MM.1S (cell line): ENCODE data around the gene CDH20.

Experiments used
- DNase-seq: peaks from one replicate; pipeline ENCODE4 v3.0.0-alpha.2; 2015
- H2AFZ ChIP-seq: fragments of 300-600 bp; sonication (generic); 2 replicates; pipeline ENCODE4 v1.6.0; 2016; ENCODE audit warnings: antibody characterized with exemption, low read length
- H3F3A ChIP-seq: fragments of 300-600 bp; sonication (generic); 2 replicates; pipeline ENCODE4 v1.6.1; 2016; ENCODE audit warnings: mild to moderate bottlenecking, antibody characterized with exemption, low read length, moderate library complexity, mixed read lengths; ENCODE audit not compliant: insufficient read depth
- H3K27ac ChIP-seq: fragments of 300-600 bp; sonication (generic); 2 replicates; pipeline ENCODE4 v1.5.1; 2016; ENCODE audit warnings: mild to moderate bottlenecking, low read length
- H3K27me3 ChIP-seq: fragments of 300-600 bp; sonication (generic); replicated peaks from 2 replicates; pipeline ENCODE4 v1.6.0; 2016; ENCODE audit warnings: low read length; ENCODE audit not compliant: insufficient read depth
- H3K36me3 ChIP-seq: fragments of 300-600 bp; sonication (generic); replicated peaks from 2 replicates; pipeline ENCODE4 v1.6.1; 2016; ENCODE audit warnings: mild to moderate bottlenecking, low read length, mixed read lengths; ENCODE audit not compliant: insufficient read depth
- H3K4me1 ChIP-seq: fragments of 300-600 bp; sonication (generic); 2 replicates; pipeline ENCODE4 v1.6.1; 2016; ENCODE audit warnings: low read length, mixed read lengths
- H3K4me2 ChIP-seq: fragments of 300-600 bp; sonication (generic); 2 replicates; pipeline ENCODE4 v1.6.0; 2016; ENCODE audit warnings: low read depth, low read length
- H3K4me3 ChIP-seq: fragments of 300-600 bp; sonication (generic); 2 replicates; pipeline ENCODE4 v1.5.1; 2016; ENCODE audit warnings: low read length, mixed read lengths
- H3K79me2 ChIP-seq: fragments of 300-600 bp; sonication (generic); 2 replicates; pipeline ENCODE4 v1.6.1; 2016; ENCODE audit warnings: mixed run types, low read length, mixed read lengths
- H3K9ac ChIP-seq: fragments of 300-600 bp; sonication (generic); 2 replicates; pipeline ENCODE4 v1.6.1; 2016; ENCODE audit warnings: low read length, mixed read lengths
- H3K9me2 ChIP-seq: fragments of 300-600 bp; sonication (generic); replicated peaks from 2 replicates; pipeline ENCODE4 v1.6.1; 2016; ENCODE audit warnings: mild to moderate bottlenecking, low read length, mixed read lengths; ENCODE audit not compliant: insufficient read depth
- H3K9me3 ChIP-seq: fragments of 300-600 bp; sonication (generic); replicated peaks from 2 replicates; pipeline ENCODE4 v1.6.1; 2016; ENCODE audit warnings: mild to moderate bottlenecking, low read length, mixed read lengths; ENCODE audit not compliant: insufficient read depth
- H4K20me1 ChIP-seq: fragments of 300-600 bp; sonication (generic); 2 replicates; pipeline ENCODE4 v1.6.1; 2016; ENCODE audit warnings: mild to moderate bottlenecking, low read length, moderate library complexity, mixed read lengths; ENCODE audit not compliant: insufficient read depth
- EZH2 ChIP-seq: fragments of 300-600 bp; sonication (generic); optimal IDR thresholded peaks from 2 replicates; pipeline ENCODE3; 2017; ENCODE audit warnings: low read depth, mild to moderate bottlenecking, antibody characterized with exemption, low read length, mixed read lengths
- EZH2phosphoT487 ChIP-seq: fragments of 300-600 bp; sonication (generic); IDR thresholded peaks from 2 replicates; pipeline ENCODE4 v1.6.1; 2018; ENCODE audit warnings: antibody characterized with exemption, low read length
- TF ChIP-seq, protein P1 (sequence below): fragments of 300-600 bp; sonication (generic); IDR thresholded peaks from 2 replicates; pipeline ENCODE4 v1.5.1; 2016; ENCODE audit warnings: antibody characterized with exemption, low read length, mixed read lengths

CDH20 gene

DNA sequence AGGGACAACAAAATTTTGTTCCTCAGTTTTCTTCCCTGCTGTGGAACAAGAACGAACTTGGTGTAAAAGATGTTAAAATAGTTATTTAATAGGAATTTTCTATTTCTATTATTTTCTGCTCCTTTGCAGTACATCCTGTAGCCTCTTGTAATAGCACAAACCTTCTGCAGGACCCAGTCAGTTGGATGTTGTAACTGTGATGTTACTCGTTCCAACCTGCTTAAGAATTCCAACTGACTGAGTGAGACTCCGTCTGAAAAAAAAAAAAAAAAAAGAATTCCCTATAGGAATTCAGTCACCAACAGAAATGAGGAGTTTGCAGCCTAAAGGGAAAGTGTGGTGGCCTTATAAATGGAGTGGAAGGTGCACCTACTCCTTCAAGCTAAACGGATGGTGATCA is 46.4 kb upstream of the CDH20 start:
- no peak for TF ChIP-seq EZH2
- no peak overlapping the region for H3K9ac ChIP-seq
- H2AFZ ChIP-seq = no peak overlapping the region
- H3K79me2 ChIP-seq = no peaks in the 10 kb centered on the region
- no peak overlapping the region for H3K4me2 ChIP-seq
- no peak overlapping the region for H3K4me3 ChIP-seq
- no peaks in the 10 kb centered on the region for H3K27me3 ChIP-seq
- no peak for DNase-seq
- no peaks in the 10 kb centered on the region for H3F3A ChIP-seq
- H3K4me1 ChIP-seq = no peaks in the 10 kb centered on the region
- no peaks in the 10 kb centered on the region for H3K36me3 ChIP-seq
- no peaks in the 10 kb centered on the region for H3K9me2 ChIP-seq
- H3K9me3 ChIP-seq = no peaks in the 10 kb centered on the region
- no peak overlapping the region for H3K27ac ChIP-seq
- H4K20me1 ChIP-seq = no peaks in the 10 kb centered on the region

DNA sequence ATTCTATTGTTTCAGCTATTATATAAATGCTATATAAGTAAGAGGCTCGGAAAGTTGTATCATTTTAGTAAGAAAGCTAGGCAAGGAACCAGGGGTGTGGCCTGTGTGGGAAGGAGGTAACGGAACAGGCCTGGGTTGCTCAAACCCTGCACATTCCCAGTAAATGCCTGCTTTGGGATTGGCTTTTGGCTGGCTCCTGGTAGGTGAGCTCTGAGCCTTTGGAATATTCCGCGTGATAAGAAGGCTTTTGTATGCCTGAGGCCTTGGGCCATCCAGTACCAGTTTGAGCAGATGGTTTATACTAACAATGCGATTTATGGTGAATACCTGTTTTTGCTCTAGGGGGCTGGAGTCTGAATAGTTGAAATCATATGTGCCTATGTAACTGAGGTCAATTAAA is 42.6 kb upstream of the CDH20 start:
- Histone ChIP-seq H3K9ac (no peak overlapping the region), H2AFZ (no peak overlapping the region), H4K20me1 (no peaks in the 10 kb centered on the region), H3K36me3 (no peaks in the 10 kb centered on the region), H3K9me3 (no peaks in the 10 kb centered on the region), H3K27me3 (no peaks in the 10 kb centered on the region), H3K9me2 (no peaks in the 10 kb centered on the region), H3K79me2 (no peaks in the 10 kb centered on the region), H3K27ac (no peak overlapping the region), H3K4me3 (no peak overlapping the region), H3F3A (no peaks in the 10 kb centered on the region), H3K4me2 (no peak overlapping the region), H3K4me1 (no peaks in the 10 kb centered on the region)
- TF ChIP-seq, protein P1, sequence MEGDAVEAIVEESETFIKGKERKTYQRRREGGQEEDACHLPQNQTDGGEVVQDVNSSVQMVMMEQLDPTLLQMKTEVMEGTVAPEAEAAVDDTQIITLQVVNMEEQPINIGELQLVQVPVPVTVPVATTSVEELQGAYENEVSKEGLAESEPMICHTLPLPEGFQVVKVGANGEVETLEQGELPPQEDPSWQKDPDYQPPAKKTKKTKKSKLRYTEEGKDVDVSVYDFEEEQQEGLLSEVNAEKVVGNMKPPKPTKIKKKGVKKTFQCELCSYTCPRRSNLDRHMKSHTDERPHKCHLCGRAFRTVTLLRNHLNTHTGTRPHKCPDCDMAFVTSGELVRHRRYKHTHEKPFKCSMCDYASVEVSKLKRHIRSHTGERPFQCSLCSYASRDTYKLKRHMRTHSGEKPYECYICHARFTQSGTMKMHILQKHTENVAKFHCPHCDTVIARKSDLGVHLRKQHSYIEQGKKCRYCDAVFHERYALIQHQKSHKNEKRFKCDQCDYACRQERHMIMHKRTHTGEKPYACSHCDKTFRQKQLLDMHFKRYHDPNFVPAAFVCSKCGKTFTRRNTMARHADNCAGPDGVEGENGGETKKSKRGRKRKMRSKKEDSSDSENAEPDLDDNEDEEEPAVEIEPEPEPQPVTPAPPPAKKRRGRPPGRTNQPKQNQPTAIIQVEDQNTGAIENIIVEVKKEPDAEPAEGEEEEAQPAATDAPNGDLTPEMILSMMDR = no peak
- TF ChIP-seq EZH2 = no peak
- DNase-seq = no peak

DNA sequence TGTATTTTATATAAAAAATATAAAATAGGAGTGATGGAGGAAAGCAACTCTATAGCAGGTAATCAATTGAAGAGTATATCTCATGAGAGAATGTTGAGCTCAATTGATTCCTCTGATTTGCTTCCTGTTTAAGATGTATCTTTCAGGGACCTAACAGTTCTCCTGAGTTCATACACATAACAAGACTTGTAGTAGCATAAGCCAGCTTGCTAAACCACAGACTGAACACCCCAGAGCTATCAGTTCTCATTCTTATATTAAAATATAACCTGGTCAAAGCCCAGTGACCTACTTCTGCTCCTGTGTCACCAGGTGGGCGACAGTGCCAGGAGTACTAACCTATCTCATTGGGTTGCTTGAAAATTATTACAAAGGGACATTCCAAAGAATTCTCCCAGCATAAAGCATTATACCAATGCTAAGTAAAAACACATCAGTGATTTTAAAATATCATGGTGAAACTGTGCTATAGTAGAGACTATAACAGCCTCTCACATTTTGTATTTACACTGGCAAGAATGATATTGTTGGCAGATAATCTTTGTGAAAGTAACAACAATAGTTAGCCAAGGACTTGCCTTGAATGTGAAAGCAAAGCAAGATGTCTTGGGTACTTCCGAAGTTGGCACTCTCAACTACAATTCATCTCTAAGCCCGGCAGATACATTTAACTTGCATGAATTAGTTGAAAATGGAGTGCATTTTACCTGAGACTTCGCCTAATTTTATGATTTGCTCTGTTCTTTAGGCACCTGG is 40.8 kb upstream of the CDH20 start:
- H3K4me1 ChIP-seq = no peaks in the 10 kb centered on the region

DNA sequence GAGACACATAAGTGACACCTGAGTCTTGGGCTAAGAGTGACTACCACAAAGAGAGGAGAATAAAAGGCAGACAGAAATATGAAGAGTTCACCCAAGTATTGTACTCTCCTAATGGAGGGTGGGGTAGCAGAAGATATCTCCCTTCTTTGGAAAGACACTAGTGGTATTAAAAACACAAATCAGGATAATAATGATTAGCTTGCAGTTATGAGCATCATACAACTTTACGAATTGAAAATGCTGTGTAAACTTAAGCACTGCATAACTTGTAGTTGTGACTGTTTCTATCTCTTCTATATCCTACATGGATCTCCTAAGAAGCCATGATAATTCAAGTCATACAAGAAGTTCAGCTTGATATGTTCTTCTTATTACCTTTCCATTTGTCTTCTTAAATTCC is 38.1 kb upstream of the CDH20 start:
- H3K27me3 ChIP-seq = no peaks in the 10 kb centered on the region
- no peak overlapping the region for H3K4me2 ChIP-seq
- TF ChIP-seq EZH2phosphoT487 = no peak
- no peak for TF ChIP-seq EZH2
- TF ChIP-seq, protein P1 = no peak
- H3K9ac ChIP-seq = no peak overlapping the region
- H3F3A ChIP-seq = no peaks in the 10 kb centered on the region
- no peaks in the 10 kb centered on the region for H3K79me2 ChIP-seq
- H4K20me1 ChIP-seq = no peaks in the 10 kb centered on the region
- no peaks in the 10 kb centered on the region for H3K9me2 ChIP-seq
- no peaks in the 10 kb centered on the region for H3K9me3 ChIP-seq
- H2AFZ ChIP-seq = no peak overlapping the region
- no peaks in the 10 kb centered on the region for H3K36me3 ChIP-seq
- no peak for DNase-seq
- no peak overlapping the region for H3K4me3 ChIP-seq
- no peaks in the 10 kb centered on the region for H3K4me1 ChIP-seq
- H3K27ac ChIP-seq = no peak overlapping the region

More for the DNA sequence above, 40.8 kb upstream of the CDH20 start:
- TF ChIP-seq EZH2phosphoT487 = no peak
- no peak for TF ChIP-seq EZH2
- no peaks in the 10 kb centered on the region for H3K9me2 ChIP-seq
- no peaks in the 10 kb centered on the region for H3K27me3 ChIP-seq
- no peak overlapping the region for H3K4me3 ChIP-seq
- no peaks in the 10 kb centered on the region for H3F3A ChIP-seq
- no peak overlapping the region for H3K27ac ChIP-seq
- no peaks in the 10 kb centered on the region for H3K36me3 ChIP-seq
- H3K4me2 ChIP-seq = no peak overlapping the region
- no peak overlapping the region for H3K9ac ChIP-seq
- H3K9me3 ChIP-seq = no peaks in the 10 kb centered on the region
- no peak for DNase-seq
- H3K79me2 ChIP-seq = no peaks in the 10 kb centered on the region
- no peaks in the 10 kb centered on the region for H4K20me1 ChIP-seq
- no peak overlapping the region for H2AFZ ChIP-seq
